H1 (cell line): ENCODE results near the gene TTC8. TPM values are rescaled to one million over a fixed set of nuclear protein-coding genes. Genes with fewer than 3 reads are reported as not detected.

Experiments used
- CTCF ChIA-PET: fragments of 300-600 bp; sonication (Branson Sonifier 250); formaldehyde crosslinking; loops from one replicate; lab custom pipeline; 2021; ENCODE audit not compliant: partially characterized antibody; lab: Charles Lee
- POLR2A ChIA-PET: fragments of 300-600 bp; sonication (Branson Sonifier 250); formaldehyde crosslinking; loops from one replicate; lab custom pipeline; 2021; ENCODE audit warnings: inconsistent platforms; ENCODE audit not compliant: partially characterized antibody; lab: Charles Lee
- DNase-seq, 2 experiments: peaks; one replicate each; pipeline versions ENCODE4 v3.0.0 to v3.0.0-alpha.2; 2010 to 2022; ENCODE audit warnings: low spot score in 2 of 2, low read depth in 1 of 2, mixed read lengths in 1 of 2
- FAIRE-seq: peaks from 2 replicates; lab custom pipeline; 2011; peaks lifted over from hg19 to GRCh38; lab: Jason Lieb, UNC
- H2AFZ ChIP-seq: 2 replicates; pipeline ENCODE4 v1.8.1; 2012; ENCODE audit warnings: low read length, inconsistent platforms
- H2AK5ac ChIP-seq: 2 replicates; pipeline ENCODE4 v1.6.1; 2013; ENCODE audit warnings: low read depth, low read length
- H2BK120ac ChIP-seq: replicated peaks from 2 replicates; pipeline ENCODE3; 2013; ENCODE audit warnings: low read depth, low read length, inconsistent platforms
- H2BK12ac ChIP-seq: 2 replicates; pipeline ENCODE4 v1.6.1; 2013; ENCODE audit warnings: low read depth, low read length
- H2BK15ac ChIP-seq: 2 replicates; pipeline ENCODE4 v1.6.1; 2013; ENCODE audit warnings: low read length
- H2BK20ac ChIP-seq: 2 replicates; pipeline ENCODE4 v1.6.1; 2013; ENCODE audit warnings: low read length
- H2BK5ac ChIP-seq: 2 replicates; pipeline ENCODE4 v1.6.1; 2013; ENCODE audit warnings: low read depth, low read length
- H3K14ac ChIP-seq: 2 replicates; pipeline ENCODE4 v1.6.1; 2013; ENCODE audit warnings: inconsistent platforms; ENCODE audit not compliant: insufficient read length
- H3K18ac ChIP-seq: 2 replicates; pipeline ENCODE4 v1.6.1; 2013; ENCODE audit warnings: low read length; ENCODE audit errors: extremely low read depth
- H3K23ac ChIP-seq: 2 replicates; pipeline ENCODE4 v1.6.1; 2013; ENCODE audit warnings: inconsistent platforms; ENCODE audit not compliant: insufficient read length
- H3K23me2 ChIP-seq: 2 replicates; pipeline ENCODE4 v1.6.1; 2013; ENCODE audit warnings: low read depth, low read length
- H3K27ac ChIP-seq: 2 replicates; pipeline ENCODE4 v1.6.1; 2011; ENCODE audit warnings: low read depth, low read length, inconsistent platforms
- H3K27me3 ChIP-seq, 4 experiments: replicated peaks in 1 of 4; 1 replicate in 1 of 4; 2 replicates in 3 of 4; pipeline versions ENCODE4 v1.6.1 to v1.8.1; 2011 to 2013; ENCODE audit warnings: low read length in 3 of 4, mild to moderate bottlenecking in 3 of 4, inconsistent platforms in 2 of 4, mixed read lengths in 2 of 4, moderate library complexity in 1 of 4; ENCODE audit not compliant: control insufficient read depth in 3 of 4, insufficient read depth in 3 of 4; ENCODE audit errors: extremely low read depth in 1 of 4
- H3K36me3 ChIP-seq, 4 experiments: 2 replicates each; pipeline versions ENCODE4 v1.6.1 to v1.8.1; 2011 to 2013; ENCODE audit warnings: mild to moderate bottlenecking in 4 of 4, low read length in 3 of 4, moderate library complexity in 2 of 4, control low read depth in 1 of 4, inconsistent platforms in 1 of 4; ENCODE audit not compliant: insufficient read depth in 4 of 4, control insufficient read depth in 2 of 4
- H3K4ac ChIP-seq: replicated peaks from 2 replicates; pipeline ENCODE3; 2013; ENCODE audit warnings: low read length, low read depth, mixed read lengths, inconsistent platforms; ENCODE audit not compliant: insufficient read length
- H3K4me1 ChIP-seq, 4 experiments: replicated peaks in 1 of 4; 1 replicate in 1 of 4; 2 replicates in 3 of 4; pipeline versions ENCODE4 v1.6.1 to v1.8.1; 2011 to 2013; ENCODE audit warnings: low read length in 3 of 4, inconsistent platforms in 2 of 4, mixed read lengths in 1 of 4; ENCODE audit not compliant: insufficient read depth in 4 of 4, control insufficient read depth in 3 of 4
- H3K4me2 ChIP-seq, 2 experiments: 2 replicates each; pipeline versions ENCODE4 v1.6.1 to v1.8.1; 2011 to 2013; ENCODE audit warnings: low read depth in 2 of 2, low read length in 2 of 2, control low read depth in 1 of 2, inconsistent platforms in 1 of 2, mild to moderate bottlenecking in 1 of 2; ENCODE audit not compliant: insufficient read depth in 1 of 2
- H3K4me3 ChIP-seq, 4 experiments: fragments of 200-600, 300-600 bp in 1 of 4; sonication (generic), shearing (Covaris generic), sonication (Bioruptor Twin) in 1 of 4; 2 replicates each; pipeline versions ENCODE4 v1.5.1 to v1.8.1; 2011 to 2016; ENCODE audit warnings: low read length in 4 of 4, low read depth in 3 of 4, control low read depth in 2 of 4, inconsistent platforms in 2 of 4, mild to moderate bottlenecking in 2 of 4, mixed read lengths in 1 of 4, moderate library complexity in 1 of 4; ENCODE audit not compliant: insufficient read depth in 2 of 4; ENCODE audit errors: extremely low read depth in 1 of 4
- H3K56ac ChIP-seq: replicated peaks from 2 replicates; pipeline ENCODE3; 2013; ENCODE audit warnings: low read depth, mild to moderate bottlenecking, mixed read lengths, low read length, inconsistent platforms; ENCODE audit not compliant: insufficient read length
- H3K79me1 ChIP-seq: 2 replicates; pipeline ENCODE4 v1.6.1; 2013; ENCODE audit warnings: low read depth, low read length, control low read depth
- H3K79me2 ChIP-seq, 2 experiments: 2 replicates each; pipeline versions ENCODE4 v1.6.1 to v1.8.1; 2012 to 2013; ENCODE audit warnings: low read length in 2 of 2, mild to moderate bottlenecking in 2 of 2, inconsistent platforms in 1 of 2; ENCODE audit not compliant: insufficient read depth in 2 of 2, control insufficient read depth in 1 of 2
- H3K9ac ChIP-seq, 4 experiments: replicated peaks in 1 of 4; 1 replicate in 1 of 4; 2 replicates in 3 of 4; pipeline versions ENCODE4 v1.6.1 to v1.8.1; 2011 to 2013; ENCODE audit warnings: low read depth in 3 of 4, low read length in 3 of 4, control low read depth in 2 of 4, mild to moderate bottlenecking in 2 of 4, moderate library complexity in 2 of 4, inconsistent platforms in 1 of 4; ENCODE audit errors: extremely low read depth in 1 of 4
- H3K9me3 ChIP-seq, 2 experiments: 2 replicates each; pipeline versions ENCODE4 v1.6.1 to v1.8.1; 2012 to 2013; ENCODE audit warnings: mild to moderate bottlenecking in 2 of 2, moderate library complexity in 2 of 2, control low read depth in 1 of 2, inconsistent platforms in 1 of 2, low read depth in 1 of 2, low read length in 1 of 2, mixed read lengths in 1 of 2; ENCODE audit not compliant: insufficient read depth in 2 of 2
- H4K20me1 ChIP-seq, 2 experiments: replicated peaks in 1 of 2; 2 replicates each; pipeline versions ENCODE3 to v1.8.1; 2011 to 2013; ENCODE audit warnings: inconsistent platforms in 2 of 2, low read length in 2 of 2, mild to moderate bottlenecking in 1 of 2; ENCODE audit not compliant: insufficient read depth in 2 of 2, control insufficient read depth in 1 of 2
- H4K5ac ChIP-seq: 2 replicates; pipeline ENCODE4 v1.6.1; 2013; ENCODE audit warnings: low read length, low read depth, mixed read lengths, inconsistent platforms; ENCODE audit not compliant: insufficient read length
- H4K8ac ChIP-seq: 2 replicates; pipeline ENCODE4 v1.8.0; 2013; ENCODE audit warnings: mild to moderate bottlenecking, moderate library complexity, low read length, inconsistent platforms; ENCODE audit not compliant: insufficient read depth; ENCODE audit errors: extremely low read depth
- H4K91ac ChIP-seq: replicated peaks from 2 replicates; pipeline ENCODE3; 2013; ENCODE audit warnings: low read length, mixed read lengths, inconsistent platforms; ENCODE audit not compliant: insufficient read length
- BACH1 ChIP-seq: IDR thresholded peaks from 2 replicates; pipeline ENCODE4 v1.6.1; 2012; ENCODE audit warnings: low read length, improper control_type of control experiment
- CEBPB ChIP-seq: IDR thresholded peaks from 2 replicates; pipeline ENCODE4 v1.6.1; 2012; ENCODE audit warnings: low read depth, low read length
- CTBP2 ChIP-seq: IDR thresholded peaks from 2 replicates; pipeline ENCODE4 v1.7.0; 2011; ENCODE audit warnings: borderline replicate concordance, mild to moderate bottlenecking, moderate library complexity, mixed read lengths, low read length; ENCODE audit not compliant: insufficient read depth, insufficient read length
- EGR1 ChIP-seq: IDR thresholded peaks from 2 replicates; pipeline ENCODE4 v1.6.1; 2011; ENCODE audit warnings: low read depth, low read length, borderline replicate concordance
- FOSL1 ChIP-seq: IDR thresholded peaks from 2 replicates; pipeline ENCODE4 v1.6.1; 2011; ENCODE audit warnings: mild to moderate bottlenecking, low read depth, low read length, moderate library complexity; ENCODE audit not compliant: insufficient read depth
- GABPA ChIP-seq: IDR thresholded peaks from 2 replicates; pipeline ENCODE4 v1.6.1; 2011; ENCODE audit warnings: mild to moderate bottlenecking, low read length, moderate library complexity, borderline replicate concordance; ENCODE audit not compliant: insufficient read depth
- KDM1A ChIP-seq: fragments of 200-600, 300-600 bp; sonication (generic); IDR thresholded peaks from 2 replicates; pipeline ENCODE4 v1.7.1; 2016; ENCODE audit warnings: mild to moderate bottlenecking, low read length, borderline replicate concordance
- KDM4A ChIP-seq: IDR thresholded peaks from one replicate; pipeline ENCODE4 v1.7.1; 2012; ENCODE audit warnings: low read depth, mild to moderate bottlenecking, moderate library complexity, low read length, inconsistent platforms; ENCODE audit not compliant: severe bottlenecking
- NRF1 ChIP-seq: IDR thresholded peaks from 2 replicates; pipeline ENCODE4 v1.6.1; 2011; ENCODE audit warnings: mild to moderate bottlenecking, low read depth, low read length, improper control_type of control experiment
- POLR2AphosphoS5 ChIP-seq: IDR thresholded peaks from 2 replicates; pipeline ENCODE4 v1.6.1; 2011; ENCODE audit warnings: low read depth, low read length
- POU5F1 ChIP-seq: IDR thresholded peaks from 2 replicates; pipeline ENCODE4 v1.6.1; 2011; ENCODE audit warnings: low read depth, mild to moderate bottlenecking, low read length, moderate library complexity
- RFX5 ChIP-seq: IDR thresholded peaks from 2 replicates; pipeline ENCODE4 v1.6.1; 2011; ENCODE audit warnings: low read depth, low read length, improper control_type of control experiment, borderline replicate concordance
- SIRT6 ChIP-seq: IDR thresholded peaks from one replicate; pipeline ENCODE4 v1.7.1; 2012; ENCODE audit warnings: low read length, inconsistent platforms
- SIX5 ChIP-seq: IDR thresholded peaks from 2 replicates; pipeline ENCODE4 v1.6.1; 2011; ENCODE audit warnings: mild to moderate bottlenecking, low read depth, low read length
- SP1 ChIP-seq: IDR thresholded peaks from 2 replicates; pipeline ENCODE4 v1.6.1; 2011; ENCODE audit warnings: low read depth, low read length
- SP2 ChIP-seq: IDR thresholded peaks from 2 replicates; pipeline ENCODE4 v1.6.1; 2012; ENCODE audit warnings: mild to moderate bottlenecking, low read length, inconsistent platforms
- WGBS, 2 experiments: shearing (Covaris generic) in 1 of 2; methylation state at CpG; one replicate each; pipeline versions ENCODE4 v1.1.6 to v1.1.7; 2013 to 2015; ENCODE audit warnings: low lambda C conversion rate in 2 of 2, mixed read lengths in 2 of 2, inconsistent platforms in 1 of 2, low coverage in 1 of 2, missing lambda C conversion rate in 1 of 2; ENCODE audit not compliant: insufficient replicate concordance in 2 of 2, insufficient coverage in 1 of 2, insufficient read length in 1 of 2; ENCODE audit errors: extremely low coverage in 1 of 2, missing lambda C conversion rate in 1 of 2; 5-methylcytosine and 5-hydroxymethylcytosine counted together
- polyA plus RNA-seq, 7 experiments: library from polyadenylated mRNA; depleted of rRNA in 3 of 7; stranded (reverse) in 5 of 7; unstranded in 2 of 7; fragments of >200 nt in 5 of 7; fragments of 200-250 nt in 2 of 7; gene quantifications; 1 replicate in 5 of 7; 2 replicates in 1 of 7; 4 replicates in 1 of 7; pipeline versions ENCODE4 v1.2.1 to v1.2.3, GENCODE V29; 2011 to 2013; ENCODE audit warnings: missing spikeins in 2 of 7, mixed read lengths in 2 of 7
- total RNA-seq: library from RNA; stranded (reverse); fragmentation: NEBNext Ultra II Directional; extraction: Animal tissue kit (Norgen Biotek cat#: 25700); gene quantifications from 2 replicates; pipeline ENCODE4 v1.2.1, GENCODE V29; 2021

TTC8 gene
- total and polyA plus RNA-seq, 2 of the 8 experiments (the other 6 are each of a cell fraction or from before 2014, with no cell fraction given) = 13.1 to 13.5 TPM

GRCh38 chr14:88902850-88903249 lies 78.4 kb downstream of the TTC8 start:
- no peak overlapping the region for H3K4me2 ChIP-seq
- no peak overlapping the region for H3K56ac ChIP-seq
- 100% methylated on average over 1 of the region's 1 CpG; no CpG with 5 or more reads in 1 of the 2 experiments for WGBS, 2 experiments
- H3K27ac ChIP-seq = no peak overlapping the region
- no peak overlapping the region; the same call in 1 of the 2 replicates for H4K8ac ChIP-seq
- no peaks in the 10 kb centered on the region for H3K79me2 ChIP-seq
- no peak overlapping the region for H2BK120ac ChIP-seq
- H3K79me1 ChIP-seq = no peaks in the 10 kb centered on the region
- H3K36me3 ChIP-seq = no peaks in the 10 kb centered on the region
- H4K91ac ChIP-seq = no peak overlapping the region
- no peak overlapping the region for H2BK12ac ChIP-seq
- H3K4me3 ChIP-seq = no peak overlapping the region
- peaks cover 0 to 4% of the 10 kb centered on the region in 2 experiments; a peak in 1 of 4 replicates for H3K9me3 ChIP-seq
- ChIA-PET POLR2A (interaction anchor here (0.7 kb wide), 1 partner anchor 22 kb away, joined by 3 read pairs; no protein-coding TSS in a partner anchor), CTCF (no interaction called here)
- no peaks in the 10 kb centered on the region for H3K4me1 ChIP-seq
- no peak for DNase-seq
- no peak overlapping the region for H3K4ac ChIP-seq
- H3K27me3 ChIP-seq = no peaks in the 10 kb centered on the region
- H4K20me1 ChIP-seq = no peaks in the 10 kb centered on the region
- H2BK20ac ChIP-seq = no peak overlapping the region
- H3K23me2 ChIP-seq = peaks cover 3% of the 10 kb centered on the region; the same call in 1 of the 2 replicates
- H3K14ac ChIP-seq = no peak overlapping the region
- H2BK15ac ChIP-seq = no peak overlapping the region
- no peak overlapping the region for H3K18ac ChIP-seq
- H3K9ac ChIP-seq = no peak overlapping the region
- FAIRE-seq = no peak
- H3K23ac ChIP-seq = no peak overlapping the region
- no peak overlapping the region; the same call in 1 of the 2 replicates for H2AFZ ChIP-seq
- H2AK5ac ChIP-seq = no peak overlapping the region
- H4K5ac ChIP-seq = no peak overlapping the region
- no peak overlapping the region for H2BK5ac ChIP-seq
- TF ChIP-seq GABPA (no peak), NRF1 (no peak), KDM4A (no peak), CEBPB (no peak), SP2 (no peak), SIRT6 (no peak), POLR2AphosphoS5 (no peak), SIX5 (no peak), FOSL1 (no peak), RFX5 (no peak), KDM1A (no peak), CTBP2 (no peak), EGR1 (no peak), SP1 (no peak), BACH1 (no peak), POU5F1 (no peak)
